ENCODE results near the gene TTLL5. TPM values are rescaled to one million over a fixed set of nuclear protein-coding genes. Genes with fewer than 3 reads are reported as not detected.

The TTLL5 gene
- polyA plus RNA-seq, 1 of the 3 experiments (the other 2 are of a cell fraction) = 9.6 TPM

- TF ChIP-seq TEAD4 (IDR thresholded peaks at IDR 0.05; ENCODE audit: borderline replicate concordance, insufficient read depth) (peak; percentile 73), FOSL2 (IDR thresholded peaks at IDR 0.05; ENCODE audit: borderline replicate concordance, low read depth) (peak; percentile 32; the same call in 1 of the 2 replicates), RAD21 (IDR thresholded peaks at IDR 0.05; ENCODE audit: low read length) (peak; percentile 25), NRF1 (IDR thresholded peaks at IDR 0.05; ENCODE audit: low read depth, low read length) (no peak), MXI1 (IDR thresholded peaks at IDR 0.05; ENCODE audit: low read depth, low read length) (no peak), FOXM1 (IDR thresholded peaks at IDR 0.05; ENCODE audit: low read depth) (no peak), FOXJ3 (CRISPR knock-in tag; IDR thresholded peaks at IDR 0.05) (no peak), PBX3 (IDR thresholded peaks at IDR 0.05) (peak; percentile 82), GATA2 (CRISPR knock-in tag; IDR thresholded peaks at IDR 0.05) (no peak), POLR2AphosphoS5 (IDR thresholded peaks at IDR 0.05; ENCODE audit: low read depth, low read length) (peak; percentile 25; the same call in 1 of the 2 replicates), YY1 (IDR thresholded peaks at IDR 0.05; ENCODE audit: low read depth) (0 out of 2 replicates have a peak, but pooled peaks have one; percentile 33), JUND (IDR thresholded peaks at IDR 0.05) (peak; percentile 59), ELF1 (IDR thresholded peaks at IDR 0.05) (no peak; the same call in 1 of the 2 replicates), NFIC (IDR thresholded peaks at IDR 0.05; ENCODE audit: borderline replicate concordance) (peak; percentile 44; the same call in 1 of the 2 replicates), RCOR1 (IDR thresholded peaks at IDR 0.05; ENCODE audit: low read length) (no peak)
- TF ChIP-seq, protein P1, sequence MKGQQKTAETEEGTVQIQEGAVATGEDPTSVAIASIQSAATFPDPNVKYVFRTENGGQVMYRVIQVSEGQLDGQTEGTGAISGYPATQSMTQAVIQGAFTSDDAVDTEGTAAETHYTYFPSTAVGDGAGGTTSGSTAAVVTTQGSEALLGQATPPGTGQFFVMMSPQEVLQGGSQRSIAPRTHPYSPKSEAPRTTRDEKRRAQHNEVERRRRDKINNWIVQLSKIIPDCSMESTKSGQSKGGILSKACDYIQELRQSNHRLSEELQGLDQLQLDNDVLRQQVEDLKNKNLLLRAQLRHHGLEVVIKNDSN (IDR thresholded peaks at IDR 0.05; ENCODE audit: borderline replicate concordance, low read depth) = no peak
- TF ChIP-seq, protein P2, sequence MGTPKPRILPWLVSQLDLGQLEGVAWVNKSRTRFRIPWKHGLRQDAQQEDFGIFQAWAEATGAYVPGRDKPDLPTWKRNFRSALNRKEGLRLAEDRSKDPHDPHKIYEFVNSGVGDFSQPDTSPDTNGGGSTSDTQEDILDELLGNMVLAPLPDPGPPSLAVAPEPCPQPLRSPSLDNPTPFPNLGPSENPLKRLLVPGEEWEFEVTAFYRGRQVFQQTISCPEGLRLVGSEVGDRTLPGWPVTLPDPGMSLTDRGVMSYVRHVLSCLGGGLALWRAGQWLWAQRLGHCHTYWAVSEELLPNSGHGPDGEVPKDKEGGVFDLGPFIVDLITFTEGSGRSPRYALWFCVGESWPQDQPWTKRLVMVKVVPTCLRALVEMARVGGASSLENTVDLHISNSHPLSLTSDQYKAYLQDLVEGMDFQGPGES (IDR thresholded peaks at IDR 0.05; ENCODE audit: low read depth, low read length) = no peak
Observed at GRCh38 chr14:75884198-75884611, 223.2 kb downstream of the TTLL5 start (continued).

GRCh38 chr14:75885829-75886228 is 224.8 kb downstream of the TTLL5 start:
- peaks cover 33% of the 10 kb centered on the region for H3F3A ChIP-seq (replicated peaks; ENCODE audit: insufficient read depth)
- 52% methylated on average over 2 of the region's 2 CpGs for WGBS (ENCODE audit: low lambda C conversion rate)
- no peaks in the 10 kb centered on the region for H3K79me2 ChIP-seq (ENCODE audit: insufficient read depth)
- peaks cover 6 to 46% of the 10 kb centered on the region in 2 experiments for H3K4me1 ChIP-seq (ENCODE audit: control insufficient read depth in 1 of 2, insufficient read depth in 2 of 2, low read depth in 1 of 2, low read length in 1 of 2)
- H3K27me3 ChIP-seq (ENCODE audit: insufficient read depth) = no peaks in the 10 kb centered on the region
- H4K20me1 ChIP-seq (ENCODE audit: insufficient read depth) = no peaks in the 10 kb centered on the region
- H2AFZ ChIP-seq (ENCODE audit: low read depth) = no peak overlapping the region
- peaks cover 0 to 8% of the 10 kb centered on the region in 2 experiments for H3K36me3 ChIP-seq (replicated peaks in 1 of 2; ENCODE audit: control insufficient read depth in 1 of 2, insufficient read depth in 2 of 2, low read length in 1 of 2)
- CTCF ChIA-PET = interaction anchor here (1.3 to 10.6 kb wide), 2 partner anchors 12 to 22 kb away, joined by 3 to 83 read pairs; no protein-coding TSS in a partner anchor
- no peak overlapping the region; the same call in 1 of the 2 replicates for H3K9ac ChIP-seq
- no peak for DNase-seq
- peak overlapping the region; percentile 11; the same call in 1 of the 2 replicates for H3K4me2 ChIP-seq
- H3K4me3 ChIP-seq (ENCODE audit: low read depth in 2 of 2, low read length in 1 of 2) = no peak overlapping the region
- no peaks in the 10 kb centered on the region for H3K9me3 ChIP-seq
- POLR2A ChIA-PET = no interaction called here
- H3K9me2 ChIP-seq = no peaks in the 10 kb centered on the region
- TF ChIP-seq FOXM1 (IDR thresholded peaks at IDR 0.05; ENCODE audit: low read depth) (no peak), JUND (IDR thresholded peaks at IDR 0.05) (peak; percentile 3; the same call in 1 of the 2 replicates)
- H3K27ac ChIP-seq (ENCODE audit: low read depth in 2 of 2, low read length in 1 of 2) = peak overlapping the region; percentile 73 to 96

Measured in SK-N-SH (cell line).